Nephron (organoid): ENCODE measurements around the gene PAX8.
"Not testable (repeated sequence)": the region's sequence is repeated elsewhere in the genome, so short reads cannot be mapped to it uniquely, and the experiment has no call there.

Experiments used
- H3K27ac Mint-ChIP-seq, 3 experiments: 2 replicates each; pipeline ENCODE4 v1.8.0; 2020; ENCODE audit warnings: mixed read lengths in 3 of 3, mild to moderate bottlenecking in 2 of 3, moderate library complexity in 1 of 3
- H3K27me3 Mint-ChIP-seq: 2 replicates; pipeline ENCODE4 v1.8.0; 2021; ENCODE audit warnings: low read depth, mild to moderate bottlenecking, moderate library complexity, mixed read lengths
- H3K36me3 Mint-ChIP-seq: 2 replicates; pipeline ENCODE4 v1.8.0; 2020; ENCODE audit warnings: low read depth, mixed read lengths
- H3K4me1 Mint-ChIP-seq: 2 replicates; pipeline ENCODE4 v1.8.0; 2020; ENCODE audit warnings: mixed read lengths
- H3K4me3 Mint-ChIP-seq, 3 experiments: 2 replicates each; pipeline ENCODE4 v1.8.0; 2020; ENCODE audit warnings: mild to moderate bottlenecking in 3 of 3, mixed read lengths in 3 of 3, moderate library complexity in 2 of 3
- H3K9me3 Mint-ChIP-seq: 2 replicates; pipeline ENCODE4 v1.8.0; 2020; ENCODE audit warnings: mixed read lengths
- CTCF ChIP-seq, 3 experiments: fragments of 200-600 bp; sonication (generic); IDR thresholded peaks; one replicate each; pipeline ENCODE4 v1.5.0; 2021; ENCODE audit warnings: antibody characterized with exemption in 3 of 3; ENCODE audit not compliant: unreplicated experiment in 3 of 3

PAX8 gene

GRCh38 chr2:113311191-113311590 is 32.5 kb upstream of the PAX8 start:
- H3K36me3 Mint-ChIP-seq, H3K9me3 Mint-ChIP-seq, H3K4me3 Mint-ChIP-seq: not testable (repeated sequence)
- peaks cover 65% of the 10 kb centered on the region for H3K4me1 Mint-ChIP-seq
- peaks cover 39% of the 10 kb centered on the region for H3K27me3 Mint-ChIP-seq
- peak overlapping the region in 1 of 3 experiments; percentile 7 for H3K27ac Mint-ChIP-seq

GRCh38 chr2:113309655-113310387 is 31.1 kb upstream of the PAX8 start:
- Mint-ChIP-seq H3K27me3 (peaks cover 33% of the 10 kb centered on the region), H3K27ac (peak overlapping the region; percentile 24 to 71 (median 39)), H3K36me3 (no peaks in the 10 kb centered on the region), H3K4me1 (peaks cover 63% of the 10 kb centered on the region), H3K9me3 (no peaks in the 10 kb centered on the region), H3K4me3 (no peak overlapping the region)
- no peak for TF ChIP-seq CTCF (IDR thresholded peaks at IDR 0.05; ENCODE audit: unreplicated experiment in 3 of 3)

GRCh38 chr2:113308784-113309183 is 30.1 kb upstream of the PAX8 start:
- peaks cover 30% of the 10 kb centered on the region for H3K27me3 Mint-ChIP-seq
- peak overlapping the region; percentile 24 to 65 (median 39) for H3K27ac Mint-ChIP-seq
- TF ChIP-seq CTCF (IDR thresholded peaks at IDR 0.05; ENCODE audit: unreplicated experiment in 3 of 3), result peak in 1 of 3 experiments; percentile 7
- peaks cover 55% of the 10 kb centered on the region for H3K4me1 Mint-ChIP-seq
- not testable (repeated sequence) for H3K36me3 Mint-ChIP-seq, H3K9me3 Mint-ChIP-seq
- H3K4me3 Mint-ChIP-seq, result peak overlapping the region in 1 of 3 experiments; percentile 16

GRCh38 chr2:113306207-113306606 is 27.5 kb upstream of the PAX8 start:
- H3K27me3 Mint-ChIP-seq, result peaks cover 35% of the 10 kb centered on the region
- not testable (repeated sequence) for H3K36me3 Mint-ChIP-seq, H3K4me3 Mint-ChIP-seq, H3K27ac Mint-ChIP-seq, H3K9me3 Mint-ChIP-seq
- H3K4me1 Mint-ChIP-seq, result peaks cover 36% of the 10 kb centered on the region

- not testable (repeated sequence) for H3K27ac Mint-ChIP-seq, H3K9me3 Mint-ChIP-seq, H3K36me3 Mint-ChIP-seq, H3K4me3 Mint-ChIP-seq
- Mint-ChIP-seq H3K4me1 (peaks cover 31% of the 10 kb centered on the region), H3K27me3 (peaks cover 35% of the 10 kb centered on the region)
Observed at GRCh38 chr2:113305749-113306148, 27.0 kb upstream of the PAX8 start.

GRCh38 chr2:113305146-113305545 is 26.4 kb upstream of the PAX8 start:
- Mint-ChIP-seq H3K36me3 (no peaks in the 10 kb centered on the region), H3K9me3 (no peaks in the 10 kb centered on the region), H3K27me3 (peaks cover 35% of the 10 kb centered on the region), H3K27ac (no peak overlapping the region), H3K4me3 (no peak overlapping the region), H3K4me1 (peaks cover 27% of the 10 kb centered on the region)
- TF ChIP-seq CTCF (IDR thresholded peaks at IDR 0.05; ENCODE audit: unreplicated experiment in 3 of 3), result no peak

- Mint-ChIP-seq H3K4me1 (peaks cover 23% of the 10 kb centered on the region), H3K4me3 (no peak overlapping the region), H3K27ac (no peak overlapping the region), H3K9me3 (no peaks in the 10 kb centered on the region), H3K27me3 (peaks cover 31% of the 10 kb centered on the region), H3K36me3 (no peaks in the 10 kb centered on the region)
- no peak for TF ChIP-seq CTCF (IDR thresholded peaks at IDR 0.05; ENCODE audit: unreplicated experiment in 3 of 3)
Observed at GRCh38 chr2:113304702-113305101, 26.0 kb upstream of the PAX8 start.

GRCh38 chr2:113302216-113302980 is 23.7 kb upstream of the PAX8 start:
- H3K36me3 Mint-ChIP-seq, H3K4me1 Mint-ChIP-seq, H3K9me3 Mint-ChIP-seq, H3K27ac Mint-ChIP-seq, H3K4me3 Mint-ChIP-seq: not testable (repeated sequence)
- H3K27me3 Mint-ChIP-seq, result peaks cover 16% of the 10 kb centered on the region
